Measurements from ENCODE around the gene PCNX2. TPM values are rescaled to one million over a fixed set of nuclear protein-coding genes. Genes with fewer than 3 reads are reported as not detected.

Gene PCNX2
- total RNA-seq, 1 donor from 2014 or later = 18.4 TPM

GRCh38 chr1:233233508-233234040 lies 62.0 kb downstream of the PCNX2 start:
- Mint-ChIP-seq H3K27me3 (no peaks in the 10 kb centered on the region), H3K36me3 (peaks cover 4% of the 10 kb centered on the region), H3K27ac (no peak overlapping the region), H3K9me3 (no peaks in the 10 kb centered on the region), H3K4me1 (ENCODE audit: unreplicated experiment) (no peaks in the 10 kb centered on the region), H3K4me3 (no peak overlapping the region)
- no peak for TF ChIP-seq CTCF (conservative IDR thresholded peaks at IDR 0.05)
- DNase-seq (ENCODE audit: extremely low spot score, unreplicated experiment) = no peak

GRCh38 chr1:233230011-233230410 lies 65.5 kb downstream of the PCNX2 start:
- no peaks in the 10 kb centered on the region for H3K4me1 Mint-ChIP-seq (ENCODE audit: unreplicated experiment)
- no peak overlapping the region for H3K27ac Mint-ChIP-seq
- TF ChIP-seq CTCF (conservative IDR thresholded peaks at IDR 0.05) = no peak
- peaks cover 4% of the 10 kb centered on the region for H3K36me3 Mint-ChIP-seq
- DNase-seq (ENCODE audit: extremely low spot score, unreplicated experiment) = no peak
- H3K4me3 Mint-ChIP-seq = no peak overlapping the region
- H3K27me3 Mint-ChIP-seq = no peaks in the 10 kb centered on the region
- no peaks in the 10 kb centered on the region for H3K9me3 Mint-ChIP-seq

GRCh38 chr1:233229288-233229687 lies 66.2 kb downstream of the PCNX2 start:
- no peaks in the 10 kb centered on the region for H3K9me3 Mint-ChIP-seq
- no peaks in the 10 kb centered on the region for H3K27me3 Mint-ChIP-seq
- no peak for TF ChIP-seq CTCF (conservative IDR thresholded peaks at IDR 0.05)
- H3K36me3 Mint-ChIP-seq = peaks cover 4% of the 10 kb centered on the region
- no peaks in the 10 kb centered on the region for H3K4me1 Mint-ChIP-seq (ENCODE audit: unreplicated experiment)
- no peak for DNase-seq (ENCODE audit: extremely low spot score, unreplicated experiment)
- H3K4me3 Mint-ChIP-seq = no peak overlapping the region
- H3K27ac Mint-ChIP-seq = no peak overlapping the region

GRCh38 chr1:233227930-233228465 lies 67.5 kb downstream of the PCNX2 start:
- no peak overlapping the region for H3K27ac Mint-ChIP-seq
- no peaks in the 10 kb centered on the region for H3K27me3 Mint-ChIP-seq
- no peak for DNase-seq (ENCODE audit: extremely low spot score, unreplicated experiment)
- peaks cover 4% of the 10 kb centered on the region for H3K36me3 Mint-ChIP-seq
- no peaks in the 10 kb centered on the region for H3K9me3 Mint-ChIP-seq
- no peaks in the 10 kb centered on the region for H3K4me1 Mint-ChIP-seq (ENCODE audit: unreplicated experiment)
- H3K4me3 Mint-ChIP-seq = no peak overlapping the region
- peak; percentile 16 for TF ChIP-seq CTCF (conservative IDR thresholded peaks at IDR 0.05)

- H3K27ac Mint-ChIP-seq = no peak overlapping the region
- peaks cover 17% of the 10 kb centered on the region for H3K36me3 Mint-ChIP-seq
- no peak for DNase-seq (ENCODE audit: extremely low spot score, unreplicated experiment)
- no peaks in the 10 kb centered on the region for H3K27me3 Mint-ChIP-seq
- no peak overlapping the region for H3K4me3 Mint-ChIP-seq
- no peaks in the 10 kb centered on the region for H3K4me1 Mint-ChIP-seq (ENCODE audit: unreplicated experiment)
- H3K9me3 Mint-ChIP-seq = peaks cover 4% of the 10 kb centered on the region
- TF ChIP-seq CTCF (conservative IDR thresholded peaks at IDR 0.05) = no peak
These were observed 71.2 kb downstream of the PCNX2 start for GRCh38 chr1:233224311-233224710.

Measured in type B pancreatic cell (in vitro differentiated cells).